Measurements from ENCODE around the gene TNRC6B. TPM values are rescaled to one million over a fixed set of nuclear protein-coding genes. Genes with fewer than 3 reads are reported as not detected.

TNRC6B gene
- total RNA-seq, 1 experiment from 2014 or later, result 58.1 TPM

- no peak overlapping the region for H4K5ac ChIP-seq (ENCODE audit: insufficient read length, low read depth, low read length)
- no peak overlapping the region for H3K4ac ChIP-seq (ENCODE audit: low read depth, low read length)
- no peaks in the 10 kb centered on the region for H3K79me1 ChIP-seq (ENCODE audit: insufficient read depth, low read depth, low read length, poor library complexity, severe bottlenecking)
- H2BK5ac ChIP-seq (ENCODE audit: insufficient read length, low read length), result no peak overlapping the region
- H3K18ac ChIP-seq (ENCODE audit: insufficient read length, low read depth, low read length), result no peak overlapping the region
- WGBS (ENCODE audit: extremely low coverage, insufficient read length, low lambda C conversion rate), result no CpG with 5 or more reads among the region's 7 CpGs
- no peaks in the 10 kb centered on the region for H3K27me3 ChIP-seq (ENCODE audit: insufficient read depth, low read length)
- no peak overlapping the region for H3K27ac Mint-ChIP-seq
- no peak overlapping the region for H3K23ac ChIP-seq (ENCODE audit: insufficient read length, low read depth, low read length)
- no peak overlapping the region for H2BK12ac ChIP-seq (ENCODE audit: insufficient read length, low read depth, low read length)
- H3K4me1 Mint-ChIP-seq, result no peaks in the 10 kb centered on the region
- no peak overlapping the region for H3K27ac ChIP-seq (ENCODE audit: insufficient read length, low read depth, low read length)
- H3K9me3 ChIP-seq (ENCODE audit: control insufficient read depth, low read depth, low read length), result no peaks in the 10 kb centered on the region
- H3K14ac ChIP-seq (ENCODE audit: insufficient read depth, low read length), result no peak overlapping the region
- no peak overlapping the region for H3T11ph ChIP-seq (ENCODE audit: low read length)
- H2BK15ac ChIP-seq (ENCODE audit: low read depth, low read length), result no peak overlapping the region
- H3K4me2 ChIP-seq (ENCODE audit: insufficient read depth, insufficient read length, low read length), result no peak overlapping the region
- no peak overlapping the region for H2BK20ac ChIP-seq (ENCODE audit: low read depth, low read length, poor library complexity, severe bottlenecking)
- no peak overlapping the region for H2AFZ ChIP-seq (ENCODE audit: low read length)
- TF ChIP-seq CTCF (conservative IDR thresholded peaks at IDR 0.05), result no peak
- no peak overlapping the region for H4K8ac ChIP-seq (replicated peaks; ENCODE audit: insufficient read length, low read depth, low read length)
- no peak overlapping the region for H2BK120ac ChIP-seq (ENCODE audit: low read depth, low read length, poor library complexity, severe bottlenecking)
- H3K4me1 ChIP-seq (ENCODE audit: insufficient read depth, low read length), result no peaks in the 10 kb centered on the region
- H2AK5ac ChIP-seq (ENCODE audit: insufficient read length, low read length), result no peak overlapping the region
- no peaks in the 10 kb centered on the region for H3K79me2 ChIP-seq (ENCODE audit: insufficient read depth, low read length)
- H3K4me3 Mint-ChIP-seq, result no peak overlapping the region
- no peak overlapping the region for H4K91ac ChIP-seq (ENCODE audit: insufficient read length, low read depth, low read length)
- H4K20me1 ChIP-seq (ENCODE audit: control insufficient read depth, insufficient read depth, insufficient read length), result no peaks in the 10 kb centered on the region
- no peaks in the 10 kb centered on the region for H3K9me3 Mint-ChIP-seq
- H3K27me3 Mint-ChIP-seq (ENCODE audit: low read depth), result no peaks in the 10 kb centered on the region
- H3K36me3 Mint-ChIP-seq (ENCODE audit: insufficient read depth in 1 of 3, low read depth in 3 of 3), result peaks cover 28 to 75% (median 59%) of the 10 kb centered on the region in 3 experiments; a peak in 6 of 7 replicates
- no peak for DNase-seq
- no peak overlapping the region for H3K9ac ChIP-seq (ENCODE audit: extremely low read depth, insufficient read length, low read length)
- no peak overlapping the region for H3K56ac ChIP-seq (ENCODE audit: insufficient read length, low read depth, low read length)
- no peaks in the 10 kb centered on the region for H3K23me2 ChIP-seq (ENCODE audit: insufficient read length, low read depth, low read length, poor library complexity, severe bottlenecking)
These were observed 107.8 kb downstream of the TNRC6B start for GRCh38 chr22:40285513-40285912.

Measured in H9 (cell line).